Endothelial cell of umbilical vein (primary cell): ENCODE measurements around the gene RAI2.
"Not testable (repeated sequence)": the region's sequence is repeated elsewhere in the genome, so short reads cannot be mapped to it uniquely, and the experiment has no call there.

Experiments used
- CTCF ChIP-seq, 2 donors: IDR thresholded peaks; 1 replicate in 1 of 2; 2 replicates in 1 of 2; pipeline ENCODE4 v1.5.1; 2011; ENCODE audit warnings: low read length in 2 of 2, mild to moderate bottlenecking in 2 of 2, moderate library complexity in 2 of 2, control low read depth in 1 of 2, inconsistent platforms in 1 of 2, low read depth in 1 of 2; ENCODE audit not compliant: insufficient read depth in 1 of 2; ENCODE audit errors: extremely low read depth in 1 of 2
- JUN ChIP-seq: IDR thresholded peaks from 2 replicates; pipeline ENCODE4 v1.6.1; 2011; ENCODE audit warnings: borderline replicate concordance, low read depth; ENCODE audit not compliant: insufficient read length, insufficient read depth

DNA sequence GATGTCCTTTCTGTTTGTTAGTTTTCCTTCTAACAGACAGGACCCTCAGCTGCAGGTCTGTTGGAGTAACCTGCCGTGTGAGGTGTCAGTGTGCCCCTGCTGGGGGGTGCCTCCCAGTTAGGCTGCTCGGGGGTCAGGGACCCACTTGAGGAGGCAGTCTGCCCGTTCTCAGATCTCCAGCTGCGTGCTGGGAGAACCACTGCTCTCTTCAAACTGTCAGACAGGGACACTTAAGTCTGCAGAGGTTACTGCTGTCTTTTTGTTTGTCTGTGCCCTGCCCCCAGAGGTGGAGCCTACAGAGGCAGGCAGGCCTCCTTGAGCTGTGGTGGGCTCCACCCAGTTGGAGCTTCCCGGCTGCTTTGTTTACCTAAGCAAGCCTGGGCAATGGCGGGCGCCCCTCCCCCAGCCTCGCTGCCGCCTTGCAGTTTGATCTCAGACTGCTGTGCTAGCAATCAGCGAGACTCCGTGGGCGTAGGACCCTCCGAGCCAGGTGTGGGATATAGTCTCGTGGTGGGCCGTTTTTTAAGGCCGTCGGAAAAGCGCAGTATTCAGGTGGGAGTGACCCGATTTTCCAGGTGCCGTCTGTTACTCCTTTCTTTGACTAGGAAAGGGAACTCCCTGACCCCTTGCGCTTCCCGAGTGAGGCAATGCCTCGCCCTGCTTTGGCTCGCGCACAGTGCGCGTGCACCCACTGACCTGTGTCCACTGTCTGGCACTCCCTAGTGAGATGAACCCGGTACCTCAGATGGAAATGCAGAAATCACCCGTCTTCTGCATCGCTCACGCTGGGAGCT, 74.3 kb downstream of the RAI2 start:
- not testable (repeated sequence) for TF ChIP-seq CTCF (IDR thresholded peaks at IDR 0.05; ENCODE audit: extremely low read depth in 1 of 2, insufficient read depth in 1 of 2, low read depth in 1 of 2, low read length in 2 of 2); JUN
